Loucy (cell line): Measurements from ENCODE around the gene SYT1.

Experiments
- H2AFZ ChIP-seq: fragments of 200-600 bp; sonication (generic); 2 replicates; pipeline ENCODE4 v1.6.0; 2016; ENCODE audit warnings: antibody characterized with exemption, mild to moderate bottlenecking, low read length, moderate library complexity
- H3F3A ChIP-seq: fragments of 200-600 bp; 2 replicates; pipeline ENCODE4 v1.6.0; 2016; ENCODE audit warnings: antibody characterized with exemption, low read depth, mild to moderate bottlenecking
- H3K27me3 ChIP-seq: fragments of 200-600 bp; sonication (generic); 2 replicates; pipeline ENCODE4 v1.6.1; 2014; ENCODE audit warnings: low read length, mild to moderate bottlenecking; ENCODE audit not compliant: insufficient read depth, poor library complexity, severe bottlenecking
- H3K36me3 ChIP-seq: fragments of 200-600 bp; sonication (generic); 2 replicates; pipeline ENCODE4 v1.6.1; 2016; ENCODE audit warnings: low read length; ENCODE audit not compliant: insufficient read depth
- H3K4me1 ChIP-seq: fragments of 200-600 bp; sonication (generic); 2 replicates; pipeline ENCODE4 v1.5.1; 2014; ENCODE audit warnings: low read length, mild to moderate bottlenecking; ENCODE audit not compliant: insufficient read depth, poor library complexity, severe bottlenecking
- H3K4me2 ChIP-seq: fragments of 200-600 bp; sonication (generic); 2 replicates; pipeline ENCODE4 v1.6.0; 2014; ENCODE audit warnings: antibody characterized with exemption, low read length, low read depth, mild to moderate bottlenecking; ENCODE audit not compliant: poor library complexity, severe bottlenecking
- H3K4me3 ChIP-seq: fragments of 200-600 bp; sonication (generic); 2 replicates; pipeline ENCODE4 v1.5.1; 2014; ENCODE audit warnings: low read length, mild to moderate bottlenecking, mixed read lengths; ENCODE audit not compliant: poor library complexity, severe bottlenecking
- H3K79me2 ChIP-seq: fragments of 200-600 bp; sonication (generic); 2 replicates; pipeline ENCODE4 v1.6.1; 2014; ENCODE audit warnings: low read length; ENCODE audit not compliant: insufficient read depth
- H3K9ac ChIP-seq: fragments of 200-600 bp; sonication (generic); 2 replicates; pipeline ENCODE4 v1.6.0; 2014; ENCODE audit warnings: mild to moderate bottlenecking, low read depth, low read length, moderate library complexity; ENCODE audit not compliant: poor library complexity, severe bottlenecking
- H3K9me2 ChIP-seq: fragments of 200-600 bp; sonication (generic); replicated peaks from 2 replicates; pipeline ENCODE4 v1.6.1; 2016; ENCODE audit warnings: low read depth, low read length, mixed read lengths
- H3K9me3 ChIP-seq: fragments of 200-600 bp; sonication (generic); 2 replicates; pipeline ENCODE4 v1.6.1; 2014; ENCODE audit warnings: mild to moderate bottlenecking, antibody characterized with exemption, low read length, low read depth; ENCODE audit not compliant: insufficient read depth
- H4K20me1 ChIP-seq: fragments of 200-600 bp; sonication (generic); 2 replicates; pipeline ENCODE4 v1.6.0; 2014; ENCODE audit warnings: antibody characterized with exemption, low read length, mild to moderate bottlenecking; ENCODE audit not compliant: insufficient read depth, poor library complexity, severe bottlenecking
- EZH2phosphoT487 ChIP-seq: fragments of 200-600 bp; IDR thresholded peaks from 2 replicates; pipeline ENCODE4 v1.6.1; 2018; ENCODE audit warnings: antibody characterized with exemption, mild to moderate bottlenecking, moderate library complexity, borderline replicate concordance
- TF ChIP-seq, protein P1 (sequence below): fragments of 200-600 bp; sonication (generic); conservative IDR thresholded peaks from 2 replicates; pipeline ENCODE4 v1.5.1; 2014; ENCODE audit warnings: mild to moderate bottlenecking, antibody characterized with exemption, low read length

The SYT1 gene

DNA sequence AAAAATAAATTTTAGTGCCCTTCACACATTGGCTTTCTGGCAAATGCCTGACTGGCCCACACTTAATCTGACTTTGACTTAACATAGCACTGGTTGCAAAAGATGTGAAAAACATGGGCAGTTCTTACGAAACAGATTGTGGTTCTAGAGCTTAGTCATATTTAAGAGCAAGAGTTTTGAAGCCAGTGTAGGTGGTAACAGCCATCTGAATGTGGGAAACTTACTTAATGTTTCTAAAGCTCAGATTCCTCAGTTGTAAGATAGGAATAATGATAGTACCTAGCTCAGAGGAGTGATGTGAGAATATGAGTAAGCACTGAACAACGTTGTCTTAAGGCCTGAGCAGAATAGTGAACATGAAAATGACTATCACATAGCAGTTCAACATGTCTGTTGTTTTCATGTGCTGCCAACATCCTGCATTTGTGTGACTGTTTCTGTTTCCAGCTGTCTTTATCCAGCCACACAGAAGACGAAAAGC lies 262.7 kb downstream of the SYT1 start:
- H3K4me3 ChIP-seq: no peak overlapping the region
- no peaks in the 10 kb centered on the region for H3K9me3 ChIP-seq
- H3K36me3 ChIP-seq: no peaks in the 10 kb centered on the region
- no peak overlapping the region for H3K4me2 ChIP-seq
- H3K27me3 ChIP-seq: no peaks in the 10 kb centered on the region
- no peaks in the 10 kb centered on the region for H3F3A ChIP-seq
- H2AFZ ChIP-seq: no peak overlapping the region
- no peaks in the 10 kb centered on the region for H3K4me1 ChIP-seq
- no peak overlapping the region for H3K9ac ChIP-seq
- no peaks in the 10 kb centered on the region for H3K79me2 ChIP-seq
- no peaks in the 10 kb centered on the region for H3K9me2 ChIP-seq
- H4K20me1 ChIP-seq: no peaks in the 10 kb centered on the region
- TF ChIP-seq, protein P1, sequence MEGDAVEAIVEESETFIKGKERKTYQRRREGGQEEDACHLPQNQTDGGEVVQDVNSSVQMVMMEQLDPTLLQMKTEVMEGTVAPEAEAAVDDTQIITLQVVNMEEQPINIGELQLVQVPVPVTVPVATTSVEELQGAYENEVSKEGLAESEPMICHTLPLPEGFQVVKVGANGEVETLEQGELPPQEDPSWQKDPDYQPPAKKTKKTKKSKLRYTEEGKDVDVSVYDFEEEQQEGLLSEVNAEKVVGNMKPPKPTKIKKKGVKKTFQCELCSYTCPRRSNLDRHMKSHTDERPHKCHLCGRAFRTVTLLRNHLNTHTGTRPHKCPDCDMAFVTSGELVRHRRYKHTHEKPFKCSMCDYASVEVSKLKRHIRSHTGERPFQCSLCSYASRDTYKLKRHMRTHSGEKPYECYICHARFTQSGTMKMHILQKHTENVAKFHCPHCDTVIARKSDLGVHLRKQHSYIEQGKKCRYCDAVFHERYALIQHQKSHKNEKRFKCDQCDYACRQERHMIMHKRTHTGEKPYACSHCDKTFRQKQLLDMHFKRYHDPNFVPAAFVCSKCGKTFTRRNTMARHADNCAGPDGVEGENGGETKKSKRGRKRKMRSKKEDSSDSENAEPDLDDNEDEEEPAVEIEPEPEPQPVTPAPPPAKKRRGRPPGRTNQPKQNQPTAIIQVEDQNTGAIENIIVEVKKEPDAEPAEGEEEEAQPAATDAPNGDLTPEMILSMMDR: no peak
- TF ChIP-seq EZH2phosphoT487: no peak

DNA sequence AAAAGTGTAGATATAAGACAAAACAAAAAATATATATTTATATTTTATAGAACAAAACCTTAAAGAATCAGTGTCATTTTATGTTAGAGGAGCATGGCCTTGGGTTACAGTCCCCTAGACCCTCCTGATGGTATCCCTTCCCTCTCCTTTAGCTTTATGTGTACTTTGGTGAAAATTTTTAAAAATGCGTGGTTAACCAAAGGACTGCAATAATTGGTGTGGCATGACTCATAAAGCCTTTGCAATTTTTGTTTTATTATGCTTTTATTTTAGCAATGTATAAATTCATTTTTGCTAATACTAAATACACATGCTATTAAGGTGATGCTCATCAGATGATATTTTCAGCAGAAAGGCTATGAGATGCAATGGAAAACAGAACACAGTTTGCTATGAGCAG lies 264.4 kb downstream of the SYT1 start:
- Histone ChIP-seq H3K9me3 (no peaks in the 10 kb centered on the region), H3K27me3 (no peaks in the 10 kb centered on the region), H3K9ac (no peak overlapping the region)

DNA sequence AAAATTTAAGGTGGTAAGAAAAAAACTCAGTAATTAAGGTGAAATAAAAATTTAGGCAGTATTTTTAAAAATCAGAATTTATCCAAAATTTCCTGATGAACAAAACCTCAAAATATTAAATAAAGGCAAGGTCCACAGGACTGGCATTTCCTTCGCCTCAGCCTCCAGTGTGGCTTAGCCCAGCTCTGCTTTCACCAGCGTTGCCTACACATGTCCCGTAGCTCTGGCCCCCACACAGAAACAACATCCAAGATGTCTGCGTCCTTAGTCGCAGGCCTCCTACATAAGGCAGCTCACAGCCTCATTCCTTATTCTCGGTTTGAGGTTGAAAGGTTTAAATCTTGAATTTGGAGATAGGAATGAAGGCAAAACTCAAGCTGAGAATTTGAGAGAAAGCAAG lies 274.3 kb downstream of the SYT1 start:
- no peaks in the 10 kb centered on the region for H3K27me3 ChIP-seq
- no peaks in the 10 kb centered on the region for H3K79me2 ChIP-seq
- H3K36me3 ChIP-seq: no peaks in the 10 kb centered on the region
- no peaks in the 10 kb centered on the region for H3K9me3 ChIP-seq
- no peak overlapping the region for H3K9ac ChIP-seq
- H3K4me2 ChIP-seq: no peak overlapping the region
- no peaks in the 10 kb centered on the region for H4K20me1 ChIP-seq
- H3K4me3 ChIP-seq: no peak overlapping the region
- TF ChIP-seq, protein P1: no peak
- TF ChIP-seq EZH2phosphoT487: no peak
- H3K9me2 ChIP-seq: no peaks in the 10 kb centered on the region
- H3K4me1 ChIP-seq: no peaks in the 10 kb centered on the region
- no peaks in the 10 kb centered on the region for H3F3A ChIP-seq
- no peak overlapping the region for H2AFZ ChIP-seq

More for the DNA sequence above, 264.4 kb downstream of the SYT1 start:
- no peak overlapping the region for H3K4me3 ChIP-seq
- H2AFZ ChIP-seq: no peak overlapping the region
- no peak overlapping the region for H3K4me2 ChIP-seq
- H3K36me3 ChIP-seq: no peaks in the 10 kb centered on the region
- H3K4me1 ChIP-seq: no peaks in the 10 kb centered on the region
- TF ChIP-seq, protein P1: no peak
- no peak for TF ChIP-seq EZH2phosphoT487
- no peaks in the 10 kb centered on the region for H3K9me2 ChIP-seq
- no peaks in the 10 kb centered on the region for H3K79me2 ChIP-seq
- no peaks in the 10 kb centered on the region for H3F3A ChIP-seq
- no peaks in the 10 kb centered on the region for H4K20me1 ChIP-seq
